ENCODE data around the gene PTPA.

PTPA gene

DNA sequence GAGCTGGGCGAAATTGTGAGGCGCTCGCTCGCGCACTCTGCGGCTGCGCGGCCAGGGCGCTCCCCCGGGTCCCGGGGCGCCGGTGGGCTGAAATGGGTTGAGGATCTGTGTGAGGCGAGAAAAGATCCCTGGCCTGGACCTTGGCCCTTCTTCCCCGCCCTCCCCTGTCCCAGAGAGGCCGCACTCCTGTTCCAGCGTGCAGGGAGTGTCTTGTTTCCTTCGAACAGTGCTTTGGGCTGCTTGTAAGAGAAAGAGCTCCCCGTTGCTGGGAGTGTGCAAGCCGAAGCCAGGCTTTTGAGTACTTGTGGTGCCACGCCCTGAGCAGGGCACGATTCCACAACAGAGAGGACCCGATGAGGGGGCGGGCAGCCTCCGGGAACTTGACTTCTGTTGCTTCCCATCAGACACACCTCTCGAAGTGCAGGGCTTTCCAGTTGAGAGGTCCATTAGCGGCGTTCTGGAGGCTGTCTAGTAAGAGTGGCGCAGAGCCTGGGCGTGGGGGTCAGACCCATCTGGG is 29.8 kb upstream of the PTPA start:
- DNase-seq (ENCODE audit: low read depth in 2 of 2): no peak

DNA sequence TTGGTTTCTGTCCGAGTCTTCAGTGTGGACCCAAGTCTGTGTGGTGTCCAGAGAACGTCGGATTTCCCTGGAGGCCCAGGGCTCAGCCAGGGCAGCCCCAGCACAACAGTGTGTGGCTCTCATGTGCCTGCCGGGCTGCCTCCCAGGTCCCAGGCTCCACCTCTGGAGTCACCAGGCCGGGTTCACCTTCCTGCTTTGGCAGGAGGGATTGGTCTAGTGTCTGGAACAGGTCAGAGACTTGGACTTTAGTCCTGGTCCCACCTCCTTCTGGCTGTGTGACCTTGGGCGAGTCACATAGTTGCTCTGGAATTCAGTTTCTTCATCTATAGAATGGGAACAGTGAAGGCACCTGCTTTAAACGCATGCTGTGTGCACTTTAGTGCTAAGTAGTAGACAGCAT is 27.1 kb upstream of the PTPA start:
- no peak for DNase-seq (ENCODE audit: low read depth in 2 of 2)

DNA sequence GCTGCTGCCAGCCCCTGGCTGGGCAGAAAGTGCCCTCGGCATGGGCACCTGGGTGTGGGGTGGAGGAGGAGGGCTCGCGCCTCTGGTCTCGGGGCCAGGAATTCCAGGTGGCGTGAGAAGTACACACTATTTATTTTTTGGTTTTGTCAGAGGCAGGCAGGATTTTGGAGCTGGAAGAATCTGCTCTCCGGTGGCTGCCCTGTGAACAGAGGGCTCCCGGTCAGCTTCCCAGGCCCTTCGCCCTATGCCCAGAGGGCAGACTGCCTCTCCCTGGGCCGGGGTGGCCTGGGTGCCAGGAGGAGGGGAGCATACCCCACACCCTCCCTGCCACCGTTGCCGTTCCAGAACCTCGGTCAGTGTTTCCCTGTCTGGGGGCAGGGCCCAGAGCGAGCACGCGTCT is 22.0 kb upstream of the PTPA start:
- no peak for DNase-seq (ENCODE audit: low read depth in 2 of 2)

- DNase-seq (ENCODE audit: low read depth in 2 of 2): no peak
Measured at GRCh38 chr9:129093602-129094386, 17.4 kb upstream of the PTPA start.

GRCh38 chr9:129094387-129095169 is 16.6 kb upstream of the PTPA start:
- DNase-seq (ENCODE audit: low read depth in 2 of 2): no peak

DNA sequence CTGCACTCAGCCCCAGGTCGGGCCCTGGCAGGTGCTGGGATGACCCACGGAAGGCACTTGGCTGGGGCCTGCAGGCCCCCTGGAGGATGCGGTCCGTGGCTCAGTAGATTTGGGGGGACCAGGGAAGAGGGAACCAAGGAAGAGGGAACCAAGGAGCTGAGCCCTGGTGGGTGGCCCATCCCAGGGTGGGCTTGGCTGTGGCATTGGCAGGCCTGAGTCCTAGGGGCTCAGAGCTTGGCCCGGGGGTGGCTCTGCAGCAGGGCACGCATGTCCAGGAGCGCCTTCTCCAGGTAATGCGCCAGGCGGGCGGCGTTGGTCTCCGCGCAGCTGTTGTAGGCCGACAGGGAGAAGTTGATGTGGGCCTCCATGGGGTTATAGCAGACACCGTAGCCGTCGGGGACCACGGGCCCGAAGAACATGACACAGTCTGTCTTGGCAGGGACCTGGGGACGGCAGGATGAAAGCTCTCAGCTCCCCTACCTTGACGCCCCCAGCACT is 16.0 kb upstream of the PTPA start:
- DNase-seq (ENCODE audit: low read depth in 2 of 2): no peak

DNA sequence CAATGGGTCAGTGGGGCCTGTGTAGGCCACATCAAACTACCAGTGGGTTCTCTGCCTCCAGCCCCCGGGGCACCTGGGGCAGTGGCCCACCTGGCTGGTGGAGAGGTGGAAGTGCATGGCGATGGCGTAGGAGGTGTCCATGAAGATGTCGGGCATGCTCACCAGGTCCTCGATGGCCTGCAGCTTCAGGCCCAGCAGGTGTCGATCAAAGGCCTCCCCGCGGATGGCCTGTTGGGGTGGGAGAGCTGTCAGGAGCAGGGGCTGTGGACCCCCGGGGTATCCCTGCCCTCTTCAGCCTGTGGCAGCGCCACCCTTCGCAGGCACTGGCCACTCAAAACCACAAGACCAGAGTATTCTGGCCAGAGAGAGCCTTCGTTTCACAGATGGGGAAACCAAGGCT is 15.3 kb upstream of the PTPA start:
- no peak for DNase-seq (ENCODE audit: low read depth in 2 of 2)

DNA sequence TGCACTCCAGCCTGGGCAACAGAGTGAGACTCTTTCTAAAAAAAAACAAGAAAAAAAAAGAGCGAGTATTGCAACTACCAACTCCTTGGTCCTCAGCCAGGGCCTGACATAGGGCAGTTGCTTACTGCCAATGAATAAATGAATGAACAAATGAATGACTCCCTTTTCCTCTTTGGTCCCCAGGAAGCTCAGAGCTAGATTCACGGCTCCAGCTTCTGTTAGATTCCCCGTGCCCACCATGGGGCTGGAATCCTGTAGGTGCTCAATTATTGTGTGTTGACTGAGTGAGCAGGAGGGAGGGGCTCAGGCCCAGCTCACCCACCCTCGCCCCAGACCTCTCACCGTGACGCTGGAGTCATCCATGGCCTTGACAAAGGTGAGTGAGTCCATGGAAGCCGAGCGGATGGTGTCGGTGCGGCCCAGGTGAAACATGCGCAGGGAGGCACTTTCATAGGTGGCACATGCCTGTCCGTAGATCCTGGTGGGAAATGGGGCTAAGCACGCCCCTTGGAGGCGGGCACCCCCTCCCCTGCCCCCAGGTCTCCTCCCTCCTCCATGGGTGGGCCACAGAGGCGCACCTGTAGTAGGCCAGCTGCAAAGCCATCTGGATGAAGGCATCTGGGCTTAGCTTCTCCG is 13.4 kb upstream of the PTPA start:
- DNase-seq (ENCODE audit: low read depth in 2 of 2): no peak

GRCh38 chr9:129098328-129098727 is 12.9 kb upstream of the PTPA start:
- no peak for DNase-seq (ENCODE audit: low read depth in 2 of 2)

DNA sequence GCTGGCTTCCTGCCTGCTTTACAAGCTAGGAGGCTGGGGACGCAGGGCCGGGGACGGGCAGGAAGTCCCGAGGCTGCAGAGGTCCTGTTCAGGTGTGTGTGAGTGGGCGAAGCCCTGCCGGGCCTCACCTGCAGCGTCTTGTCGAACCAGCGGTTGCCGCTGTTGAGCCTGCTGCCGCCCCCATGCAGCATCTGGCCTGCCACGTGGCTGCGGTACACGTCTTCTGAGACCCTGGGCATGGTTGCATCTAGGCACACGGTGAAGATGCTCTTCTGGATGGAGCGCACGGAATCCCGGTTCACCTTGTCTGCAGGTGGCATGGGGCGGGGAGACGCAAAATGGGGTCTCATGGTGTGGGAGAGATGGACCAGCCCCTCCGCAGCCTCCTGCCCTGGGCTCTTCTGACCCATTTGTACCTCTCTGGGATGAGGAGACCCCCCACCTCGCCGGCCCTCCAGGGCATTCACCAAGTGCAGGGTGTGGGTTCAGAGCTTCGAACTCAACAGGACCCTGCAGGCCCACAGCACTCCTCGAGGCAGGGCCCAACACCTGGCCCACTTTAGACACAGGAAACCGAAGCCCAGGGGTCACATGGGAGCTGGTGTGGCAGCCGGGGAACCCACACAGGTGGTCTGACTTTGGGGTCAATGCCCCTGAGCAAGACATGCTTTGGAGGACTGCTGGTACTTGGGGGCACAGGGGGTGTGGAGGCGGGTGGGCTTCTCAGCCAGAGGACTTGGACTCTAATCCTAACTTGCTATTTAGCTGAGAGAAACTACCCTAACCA is 10.6 kb upstream of the PTPA start:
- DNase-seq (ENCODE audit: low read depth in 2 of 2): no peak

DNA sequence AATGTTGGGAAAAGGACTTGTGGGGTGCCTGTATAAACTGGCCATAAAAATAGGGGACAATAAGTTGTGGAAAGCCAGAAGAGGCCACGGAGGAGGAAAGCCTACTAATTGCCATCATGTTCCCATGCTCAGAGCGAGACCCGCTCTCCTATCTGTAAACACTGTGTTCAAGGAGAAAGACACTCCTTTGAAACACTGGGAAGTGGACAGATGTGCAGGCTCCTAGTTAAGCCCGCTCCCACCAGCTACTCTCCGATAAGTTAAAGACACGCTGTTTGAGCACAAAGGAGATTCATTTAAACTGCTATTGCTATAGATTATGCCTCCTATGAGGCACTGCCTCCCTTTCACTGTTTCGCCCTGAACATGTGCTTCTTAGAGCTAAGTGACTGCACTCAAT is 9.9 kb upstream of the PTPA start:
- no peak for DNase-seq (ENCODE audit: low read depth in 2 of 2)

DNA sequence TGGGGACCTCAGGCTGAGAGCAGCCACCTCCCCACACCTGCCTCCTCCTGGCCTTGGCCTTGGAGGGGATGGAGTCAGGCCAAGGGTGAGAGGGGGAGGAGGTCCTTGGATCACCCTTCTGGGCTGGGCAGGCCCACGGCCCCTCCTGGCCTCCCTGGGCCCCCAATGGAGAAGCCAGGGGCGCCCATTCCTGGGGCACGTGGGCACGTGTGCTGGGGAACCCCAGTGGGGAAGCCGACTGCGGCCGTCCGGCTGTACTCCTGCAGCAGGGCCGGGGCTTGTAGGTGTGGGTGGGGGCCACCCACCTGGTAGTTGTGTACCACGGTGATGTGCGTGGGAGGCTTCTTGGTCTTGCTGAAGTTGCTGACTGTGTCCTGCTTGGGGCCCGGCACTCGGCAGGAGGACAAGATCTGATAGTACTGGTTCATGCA is 9.1 kb upstream of the PTPA start:
- DNase-seq (ENCODE audit: low read depth in 2 of 2): no peak

DNA sequence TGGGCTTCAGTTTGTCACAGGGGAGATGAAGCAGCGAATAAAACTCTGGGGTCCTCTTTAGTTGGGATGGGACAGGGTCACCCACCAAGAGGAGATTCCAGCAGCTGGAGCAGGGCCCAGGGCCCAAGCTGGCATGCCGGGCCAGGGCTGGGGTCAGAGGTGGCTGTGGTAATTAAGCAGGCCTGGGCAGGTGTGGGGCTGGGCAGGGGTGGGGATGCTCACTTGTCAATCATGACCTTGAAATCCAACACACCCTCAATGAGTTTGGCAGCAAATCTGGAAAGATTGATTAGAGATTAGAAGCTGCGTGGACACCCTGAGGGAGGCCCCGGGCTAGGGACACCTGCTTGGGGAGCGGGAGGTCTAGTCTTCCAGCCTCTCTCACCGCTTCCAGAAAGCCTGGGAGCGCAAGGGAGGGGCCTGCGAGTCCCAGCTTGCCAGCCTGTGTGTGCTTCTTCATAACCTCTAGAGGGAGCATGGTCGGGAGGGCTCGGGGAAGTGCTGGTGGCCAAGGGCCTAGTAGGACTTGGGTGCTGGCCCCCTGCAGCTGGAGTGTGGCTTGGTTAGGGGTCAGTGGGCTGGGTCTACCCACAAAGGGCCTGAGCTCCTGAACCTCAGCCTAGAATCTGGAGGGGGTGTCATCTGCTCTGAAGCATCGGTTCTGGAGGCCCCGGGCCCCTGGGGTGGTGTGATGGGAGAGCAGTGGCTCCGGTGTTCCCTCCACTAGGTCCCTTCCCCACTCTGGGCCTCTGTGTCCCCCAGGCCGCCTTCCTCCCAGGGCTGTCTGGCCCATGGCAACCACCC is 8.2 kb upstream of the PTPA start:
- no peak for DNase-seq (ENCODE audit: low read depth in 2 of 2)

GRCh38 chr9:129103595-129103965 is 7.6 kb upstream of the PTPA start:
- DNase-seq (ENCODE audit: low read depth in 2 of 2): no peak

DNA sequence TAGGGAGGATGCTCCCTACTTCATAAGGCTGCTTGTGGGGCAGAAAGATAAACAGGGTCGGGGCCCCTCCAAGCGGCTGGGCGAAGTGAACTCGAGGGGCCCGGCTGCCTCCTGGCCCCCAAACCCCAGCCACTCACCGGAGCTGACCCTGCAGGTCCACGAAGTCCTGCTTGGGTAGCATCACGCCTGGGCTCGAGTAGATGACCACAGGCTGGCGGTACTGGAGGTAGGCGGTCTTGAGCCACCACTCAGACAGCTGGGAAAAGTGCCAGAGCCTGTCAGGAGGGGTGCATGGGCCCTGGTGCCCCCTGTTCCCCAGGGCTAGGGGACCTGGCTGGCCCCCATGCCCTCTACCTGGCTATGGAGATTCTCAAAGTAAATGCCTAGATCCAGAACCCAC is 7.2 kb upstream of the PTPA start:
- DNase-seq (ENCODE audit: low read depth in 2 of 2): no peak

DNA sequence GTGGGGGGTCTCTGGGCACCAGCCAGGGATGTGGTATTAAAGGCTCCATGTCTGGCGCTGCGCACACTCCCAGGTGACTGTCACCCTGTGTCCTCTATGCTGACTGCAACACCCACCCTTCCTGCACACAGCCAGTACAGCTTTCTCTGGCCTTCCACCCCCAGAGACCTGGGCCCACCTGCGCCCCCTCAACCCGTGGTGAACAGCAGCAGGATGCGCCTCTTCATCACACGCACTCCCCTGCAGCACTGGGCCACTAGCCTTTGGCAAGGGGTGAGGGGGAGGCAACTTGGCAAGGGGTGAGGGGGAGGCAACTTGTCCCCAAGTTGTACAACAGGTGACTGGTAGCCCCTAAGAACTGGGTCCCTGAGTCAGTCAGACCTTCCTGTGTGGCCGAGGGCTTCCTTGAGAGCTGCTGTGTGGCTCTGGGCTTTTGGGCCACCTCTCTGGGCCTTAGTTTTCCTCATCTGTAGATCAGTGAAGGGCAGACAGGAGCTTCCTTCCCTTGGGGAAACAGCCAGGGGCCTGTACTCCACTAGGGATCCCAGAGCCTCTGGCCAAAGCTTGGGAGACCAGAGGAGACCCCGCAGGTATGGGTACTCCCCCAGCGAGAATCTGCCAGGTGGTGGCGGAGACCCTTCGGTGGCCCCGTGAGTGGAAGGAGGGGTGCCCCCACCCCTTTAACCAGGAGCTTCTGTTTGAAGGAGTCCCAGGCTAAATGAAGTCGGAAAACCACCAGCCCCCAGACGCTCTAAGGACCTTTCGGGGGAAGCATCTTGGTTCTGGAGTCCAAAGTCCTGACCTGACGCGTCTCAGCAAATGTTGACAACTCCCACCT is 5.1 kb upstream of the PTPA start:
- no peak for DNase-seq (ENCODE audit: low read depth in 2 of 2)

GRCh38 chr9:129107651-129108050 is 3.6 kb upstream of the PTPA start:
- no peak for DNase-seq (ENCODE audit: low read depth in 2 of 2)

DNA sequence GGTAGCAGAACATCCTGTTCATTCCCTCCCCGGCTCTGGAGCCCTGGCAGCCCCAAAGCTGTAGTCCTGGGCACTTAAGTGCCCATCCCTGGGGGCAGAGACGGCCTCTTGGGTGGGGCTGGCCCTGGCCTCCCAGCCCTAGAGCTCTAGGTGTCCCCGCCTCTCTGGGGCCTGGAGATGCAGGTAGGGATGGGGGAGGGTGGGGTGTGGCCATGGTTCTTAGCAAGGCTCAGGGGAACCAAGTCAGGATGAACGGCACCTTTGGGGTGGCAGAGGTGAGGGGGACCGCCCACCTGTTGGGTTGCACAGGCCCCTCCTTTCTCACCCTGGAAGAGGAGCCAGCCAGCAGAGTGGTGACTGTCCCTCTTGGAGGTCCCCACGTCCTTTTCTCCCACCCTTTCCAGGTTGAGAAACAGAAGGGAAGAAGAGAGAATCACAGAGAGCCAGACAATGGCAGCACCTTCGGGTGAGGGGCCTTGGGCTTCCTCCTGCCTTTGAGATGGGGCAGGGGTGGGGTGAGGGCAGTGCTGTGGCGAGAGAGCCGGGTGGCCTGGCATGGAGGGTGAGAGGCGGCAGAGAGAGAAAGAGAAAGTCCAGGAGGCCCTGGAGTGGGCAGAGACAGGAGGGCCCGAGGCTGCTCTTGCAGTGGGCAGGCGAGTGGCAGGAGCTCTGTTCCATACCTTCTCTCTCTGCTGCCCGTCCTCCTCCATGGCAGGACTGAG is 3.0 kb upstream of the PTPA start:
- DNase-seq (ENCODE audit: low read depth in 2 of 2): no peak

Data from stimulated activated CD4-positive, alpha-beta T cell treated with anti-CD3 and anti-CD28 coated beads, Interleukin-1b, Interleukin-23, amount 100 ng/mL, for 1 hour (primary cell).